ACC112 (cell line): Measurements from ENCODE around the gene HEXIM1.
"Not testable (repeated sequence)": the region's sequence is repeated elsewhere in the genome, so short reads cannot be mapped to it uniquely, and the experiment has no call there.

Experiments used
- H2AFZ ChIP-seq: fragments of 200-600 bp; sonication (generic); one replicate; pipeline ENCODE4 v1.6.0; 2017; ENCODE audit warnings: antibody characterized with exemption, low read length; ENCODE audit not compliant: unreplicated experiment
- H3K27ac ChIP-seq: fragments of 200-600 bp; sonication (generic); 2 replicates; pipeline ENCODE4 v1.5.1; 2014; ENCODE audit warnings: low read depth, mild to moderate bottlenecking, antibody characterized with exemption, low read length, moderate library complexity
- H3K27me3 ChIP-seq: fragments of 200-600 bp; sonication (generic); 2 replicates; pipeline ENCODE4 v1.6.1; 2014; ENCODE audit warnings: mild to moderate bottlenecking, antibody characterized with exemption, low read length, moderate library complexity, mixed read lengths; ENCODE audit not compliant: insufficient read depth
- H3K36me3 ChIP-seq: fragments of 200-600 bp; sonication (generic); 2 replicates; pipeline ENCODE4 v1.6.1; 2016; ENCODE audit warnings: mild to moderate bottlenecking, antibody characterized with exemption, low read length, moderate library complexity, mixed read lengths; ENCODE audit not compliant: insufficient read depth
- H3K4me1 ChIP-seq: fragments of 200-600 bp; sonication (generic); one replicate; pipeline ENCODE4 v1.6.1; 2016; ENCODE audit warnings: low read length, mixed read lengths; ENCODE audit not compliant: insufficient read depth, unreplicated experiment, control insufficient read depth
- H3K4me3 ChIP-seq: fragments of 200-600 bp; sonication (generic); 2 replicates; pipeline ENCODE4 v1.5.1; 2014; ENCODE audit warnings: mild to moderate bottlenecking, low read depth, low read length
- H3K79me2 ChIP-seq: fragments of 200-600 bp; sonication (generic); one replicate; pipeline ENCODE4 v1.6.0; 2016; ENCODE audit warnings: low read length; ENCODE audit not compliant: control insufficient read depth, unreplicated experiment, insufficient read depth

The HEXIM1 gene

DNA sequence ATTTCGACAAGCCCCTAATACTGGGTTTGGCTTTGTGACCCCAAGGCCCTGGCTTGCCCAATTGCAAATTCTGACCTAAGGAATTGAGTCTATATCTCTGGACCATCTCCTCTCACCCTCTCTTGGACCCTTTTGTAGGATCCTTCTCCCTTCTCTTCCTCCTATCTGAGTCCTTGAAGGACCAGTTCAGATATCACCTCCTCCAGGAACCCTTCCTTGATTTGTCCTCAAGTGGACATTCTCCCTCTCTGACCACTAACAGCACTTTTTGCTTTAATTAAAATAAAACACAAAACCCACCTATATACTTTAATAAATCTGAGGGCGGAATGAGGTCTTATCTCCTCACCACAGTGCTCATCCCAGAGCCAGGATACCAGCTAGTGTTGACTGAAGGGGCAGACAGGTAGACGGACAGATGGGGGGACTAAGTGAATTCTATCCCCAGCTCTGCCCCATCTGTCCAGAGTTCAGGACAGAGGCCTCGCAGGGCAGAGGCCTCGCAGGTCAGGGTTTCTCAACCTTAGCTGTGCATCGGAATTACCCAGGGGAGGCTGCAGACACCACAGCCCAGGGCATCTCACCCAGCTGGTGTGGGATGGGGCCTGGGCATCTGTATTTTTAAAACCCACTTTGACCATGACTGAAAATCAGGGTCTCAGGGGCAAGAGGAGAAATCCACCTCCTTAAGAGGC lies 25.1 kb upstream of the HEXIM1 start:
- Histone ChIP-seq H2AFZ (no peak overlapping the region), H3K79me2 (no peaks in the 10 kb centered on the region), H3K36me3 (no peaks in the 10 kb centered on the region), H3K27ac (peak overlapping the region; percentile 4; the same call in 1 of the 2 replicates), H3K27me3 (no peaks in the 10 kb centered on the region), H3K4me1 (peaks cover 31% of the 10 kb centered on the region), H3K4me3 (no peak overlapping the region)

DNA sequence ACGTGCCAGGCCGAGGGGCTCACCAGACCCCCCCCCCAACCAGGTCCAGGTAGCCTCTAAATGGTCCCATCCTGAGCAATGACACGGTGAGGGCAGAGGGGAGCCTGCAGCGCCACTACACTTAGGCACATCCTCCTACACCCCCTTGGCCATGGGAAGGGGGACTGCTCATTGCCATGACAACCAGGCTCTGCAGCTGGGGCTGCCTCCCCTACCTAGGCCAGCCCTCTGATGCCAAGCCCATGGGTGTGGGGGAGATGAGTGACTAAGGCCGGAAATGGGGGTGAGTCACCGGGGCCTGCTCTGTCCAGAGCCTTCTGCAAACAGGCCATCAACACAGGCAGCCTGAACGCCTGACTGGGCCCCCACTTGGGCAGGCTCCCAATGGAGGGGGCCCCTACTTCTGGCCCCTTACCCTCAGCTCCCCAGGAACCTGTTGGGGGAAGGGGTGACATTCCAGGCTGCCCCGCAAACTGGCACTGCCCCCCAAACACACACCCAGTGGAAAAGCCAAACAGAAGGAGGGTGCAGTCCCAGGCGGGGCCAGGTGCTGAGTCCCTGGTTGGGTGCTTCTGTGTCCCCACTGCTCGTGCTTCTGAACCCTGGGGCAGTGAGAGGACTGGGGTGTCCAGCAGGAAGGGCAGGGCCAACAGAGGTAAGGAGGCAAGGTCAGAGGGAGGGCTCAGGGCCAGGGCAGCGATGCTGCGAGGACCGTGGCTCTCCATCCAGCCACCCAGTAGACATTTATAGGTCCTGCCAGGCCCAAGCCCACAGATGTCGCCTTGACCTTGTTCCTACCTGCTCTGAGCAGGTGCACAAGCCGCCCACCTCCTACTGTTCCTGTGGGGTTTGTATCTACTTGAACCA lies 24.1 kb upstream of the HEXIM1 start:
- Histone ChIP-seq H3K27me3 (no peaks in the 10 kb centered on the region), H3K79me2 (no peaks in the 10 kb centered on the region), H2AFZ (no peak overlapping the region), H3K36me3 (no peaks in the 10 kb centered on the region), H3K27ac (peak overlapping the region; percentile 78), H3K4me1 (peaks cover 34% of the 10 kb centered on the region), H3K4me3 (peak overlapping the region; percentile 63)

DNA sequence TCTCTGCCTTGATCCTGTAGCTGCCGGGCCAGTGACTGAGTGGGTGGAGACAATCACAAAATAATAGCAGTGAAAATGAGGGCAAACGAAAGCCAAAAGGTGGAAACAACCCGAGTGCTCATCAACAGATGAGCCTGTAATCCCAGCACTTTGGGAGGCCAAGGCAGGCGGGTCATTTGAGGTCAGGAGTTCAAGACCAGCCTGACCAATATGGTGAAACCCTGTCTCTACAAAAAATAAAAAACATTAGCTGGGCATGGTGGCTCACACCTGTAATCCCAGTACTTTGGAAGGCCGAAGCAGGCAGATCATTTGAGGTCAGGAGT lies 23.5 kb upstream of the HEXIM1 start:
- peak overlapping the region; percentile 78 for H3K27ac ChIP-seq
- H3K79me2 ChIP-seq, H3K36me3 ChIP-seq, H3K27me3 ChIP-seq, H2AFZ ChIP-seq, H3K4me3 ChIP-seq: not testable (repeated sequence)
- peaks cover 34% of the 10 kb centered on the region for H3K4me1 ChIP-seq

DNA sequence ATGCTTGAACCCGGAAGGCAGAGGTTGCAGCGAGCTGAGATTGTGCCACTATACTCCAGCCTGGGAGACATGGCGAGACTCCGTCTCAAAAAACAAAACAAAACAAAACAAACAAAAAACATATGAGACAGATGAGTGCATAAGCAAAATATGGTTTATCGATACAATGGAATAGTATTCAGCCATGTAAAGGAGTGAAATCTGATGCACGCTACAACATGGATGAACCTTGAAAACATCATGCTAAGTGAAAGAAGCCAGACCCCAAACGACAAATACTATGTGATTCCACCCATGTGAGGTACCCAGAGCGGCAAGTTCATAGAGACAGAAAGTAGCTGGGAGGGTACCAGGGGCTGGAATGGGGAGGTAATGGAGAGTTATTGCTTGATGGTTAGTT lies 22.8 kb upstream of the HEXIM1 start:
- Histone ChIP-seq H2AFZ (no peak overlapping the region), H3K4me1 (peaks cover 34% of the 10 kb centered on the region), H3K79me2 (no peaks in the 10 kb centered on the region), H3K27ac (no peak overlapping the region), H3K36me3 (no peaks in the 10 kb centered on the region), H3K4me3 (no peak overlapping the region), H3K27me3 (no peaks in the 10 kb centered on the region)

DNA sequence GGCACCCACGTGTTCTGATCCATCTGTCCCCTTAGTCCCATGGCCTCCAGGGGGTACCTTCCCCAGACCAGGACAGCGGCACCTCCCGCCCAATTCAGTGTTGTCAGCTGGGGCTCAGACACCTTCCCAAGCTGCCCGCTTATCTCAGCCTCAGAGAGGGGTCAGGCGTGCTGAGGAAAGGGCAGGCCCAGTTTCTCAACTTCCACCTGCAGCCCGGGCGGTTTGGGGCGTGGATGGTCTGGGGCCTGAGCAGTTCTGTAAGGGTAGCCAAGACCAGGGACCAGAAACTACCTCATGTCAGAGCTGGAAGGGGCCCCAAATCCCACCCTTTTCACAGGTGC lies 21.1 kb upstream of the HEXIM1 start:
- H2AFZ ChIP-seq = no peak overlapping the region
- no peaks in the 10 kb centered on the region for H3K36me3 ChIP-seq
- H3K4me3 ChIP-seq = no peak overlapping the region
- peaks cover 38% of the 10 kb centered on the region for H3K4me1 ChIP-seq
- H3K79me2 ChIP-seq = no peaks in the 10 kb centered on the region
- no peak overlapping the region for H3K27ac ChIP-seq
- H3K27me3 ChIP-seq = no peaks in the 10 kb centered on the region

DNA sequence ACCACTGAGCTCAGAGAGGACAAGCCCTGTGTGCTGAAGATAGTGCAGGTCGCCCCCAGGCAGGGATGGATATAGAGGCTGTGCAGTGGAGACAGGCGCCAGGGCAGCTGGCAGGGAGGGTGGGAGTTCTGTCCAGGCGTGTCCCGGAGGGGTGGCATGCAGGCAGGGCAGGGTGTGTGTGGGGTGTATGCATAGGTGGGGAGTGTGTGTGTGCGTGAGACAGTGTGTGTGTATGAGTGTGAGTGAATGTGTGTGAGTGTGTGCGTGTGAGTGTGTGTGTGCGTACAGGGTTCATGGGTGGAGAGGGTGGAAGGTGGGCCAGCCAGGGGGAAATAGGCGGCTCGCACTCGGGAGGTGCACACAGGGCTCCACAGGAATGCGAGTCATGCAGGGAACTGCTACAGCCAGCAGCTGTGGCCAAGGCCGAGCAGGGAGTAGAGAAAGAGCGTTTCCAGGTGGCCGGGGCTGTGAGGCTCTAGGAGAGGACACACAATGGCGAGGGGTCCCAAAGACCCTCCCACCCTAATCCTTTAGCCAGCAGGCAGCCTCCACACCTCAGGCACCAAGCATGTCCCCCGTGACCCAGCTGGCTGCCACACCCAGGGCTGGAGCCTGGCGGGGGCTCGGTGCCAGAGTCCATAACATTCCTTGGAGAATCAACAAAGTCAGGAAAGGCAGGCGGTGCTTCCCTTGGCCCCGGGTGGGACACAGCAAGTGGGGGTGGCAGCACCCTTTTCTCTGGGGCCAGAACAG lies 20.6 kb upstream of the HEXIM1 start:
- H3K36me3 ChIP-seq = no peaks in the 10 kb centered on the region
- H3K4me1 ChIP-seq = peaks cover 33% of the 10 kb centered on the region
- H3K27ac ChIP-seq = no peak overlapping the region
- no peaks in the 10 kb centered on the region for H3K79me2 ChIP-seq
- no peak overlapping the region for H3K4me3 ChIP-seq
- H2AFZ ChIP-seq = no peak overlapping the region
- H3K27me3 ChIP-seq = no peaks in the 10 kb centered on the region

DNA sequence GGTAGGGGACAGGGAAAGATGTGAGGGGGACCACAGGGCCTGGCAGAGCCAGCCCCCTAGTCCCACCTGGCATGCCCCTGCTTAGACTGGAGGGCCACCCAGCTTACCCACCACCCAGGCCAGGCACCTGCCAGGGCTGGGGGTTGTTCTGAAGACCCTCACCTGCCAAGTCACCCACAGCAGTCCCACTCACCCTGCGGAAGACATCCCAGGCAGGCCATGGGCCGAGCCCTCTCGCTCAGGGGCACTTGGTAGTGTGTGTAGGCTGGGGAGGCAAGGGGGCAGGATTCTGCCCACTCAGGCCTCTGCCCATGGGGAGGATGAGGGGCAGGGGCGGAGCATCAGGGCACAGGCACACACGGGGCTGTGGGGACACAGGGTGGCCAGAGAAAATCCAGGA lies 19.9 kb upstream of the HEXIM1 start:
- Histone ChIP-seq H3K27ac (no peak overlapping the region), H2AFZ (no peak overlapping the region)

DNA sequence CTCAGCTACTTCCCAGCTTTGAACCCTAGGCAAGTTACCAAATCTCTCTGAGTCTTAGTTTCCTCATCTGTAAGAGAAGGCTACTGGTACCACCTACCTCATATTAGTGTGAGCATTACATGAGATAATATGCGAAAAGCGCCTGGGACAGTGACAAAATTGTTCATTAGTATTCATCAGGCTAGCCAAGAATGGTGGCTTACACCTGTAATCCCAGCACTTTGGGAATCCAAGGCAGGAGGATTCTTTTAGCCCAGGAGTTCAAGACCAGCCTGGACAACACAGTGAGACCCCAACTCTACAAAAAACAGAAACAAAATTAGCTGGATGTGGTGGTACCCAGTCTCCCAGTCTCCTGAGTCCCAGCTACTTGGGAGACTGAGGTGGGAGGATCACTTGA lies 19.3 kb upstream of the HEXIM1 start:
- no peaks in the 10 kb centered on the region for H3K79me2 ChIP-seq
- H3K4me3 ChIP-seq = no peak overlapping the region
- peaks cover 25% of the 10 kb centered on the region for H3K4me1 ChIP-seq
- no peak overlapping the region for H3K27ac ChIP-seq
- H2AFZ ChIP-seq = no peak overlapping the region
- no peaks in the 10 kb centered on the region for H3K27me3 ChIP-seq
- no peaks in the 10 kb centered on the region for H3K36me3 ChIP-seq

More for the DNA sequence above, 19.9 kb upstream of the HEXIM1 start:
- Histone ChIP-seq H3K27me3 (no peaks in the 10 kb centered on the region), H3K79me2 (no peaks in the 10 kb centered on the region), H3K4me1 (peaks cover 31% of the 10 kb centered on the region), H3K4me3 (no peak overlapping the region), H3K36me3 (no peaks in the 10 kb centered on the region)

DNA sequence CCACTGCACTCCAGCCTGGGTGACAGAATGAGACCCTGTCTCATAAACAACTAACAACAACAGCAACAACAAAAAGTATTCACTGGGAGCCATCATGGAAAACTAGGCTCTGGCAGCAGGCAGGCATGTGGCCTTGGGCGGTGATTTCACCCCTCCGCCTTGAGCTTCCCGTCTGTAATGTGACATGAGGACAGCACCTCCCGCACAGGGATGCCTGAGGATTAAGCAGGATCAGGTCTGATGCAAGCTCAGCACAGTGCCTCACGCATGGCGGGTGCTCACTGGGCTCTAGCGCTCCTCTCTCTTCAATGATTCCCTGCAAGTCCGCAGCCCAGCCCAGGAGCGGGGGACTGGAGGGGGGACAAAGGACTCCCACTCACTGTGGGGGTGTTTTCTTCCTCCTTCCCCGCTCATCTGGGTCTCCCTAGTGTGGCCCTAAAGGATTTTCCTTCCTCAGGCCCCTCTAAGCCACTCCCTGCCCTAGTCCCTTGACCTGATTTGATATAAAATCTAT lies 18.8 kb upstream of the HEXIM1 start:
- Histone ChIP-seq H3K79me2 (no peaks in the 10 kb centered on the region), H3K4me1 (peaks cover 20% of the 10 kb centered on the region), H3K27ac (no peak overlapping the region), H3K4me3 (no peak overlapping the region), H3K27me3 (no peaks in the 10 kb centered on the region), H2AFZ (no peak overlapping the region), H3K36me3 (no peaks in the 10 kb centered on the region)

DNA sequence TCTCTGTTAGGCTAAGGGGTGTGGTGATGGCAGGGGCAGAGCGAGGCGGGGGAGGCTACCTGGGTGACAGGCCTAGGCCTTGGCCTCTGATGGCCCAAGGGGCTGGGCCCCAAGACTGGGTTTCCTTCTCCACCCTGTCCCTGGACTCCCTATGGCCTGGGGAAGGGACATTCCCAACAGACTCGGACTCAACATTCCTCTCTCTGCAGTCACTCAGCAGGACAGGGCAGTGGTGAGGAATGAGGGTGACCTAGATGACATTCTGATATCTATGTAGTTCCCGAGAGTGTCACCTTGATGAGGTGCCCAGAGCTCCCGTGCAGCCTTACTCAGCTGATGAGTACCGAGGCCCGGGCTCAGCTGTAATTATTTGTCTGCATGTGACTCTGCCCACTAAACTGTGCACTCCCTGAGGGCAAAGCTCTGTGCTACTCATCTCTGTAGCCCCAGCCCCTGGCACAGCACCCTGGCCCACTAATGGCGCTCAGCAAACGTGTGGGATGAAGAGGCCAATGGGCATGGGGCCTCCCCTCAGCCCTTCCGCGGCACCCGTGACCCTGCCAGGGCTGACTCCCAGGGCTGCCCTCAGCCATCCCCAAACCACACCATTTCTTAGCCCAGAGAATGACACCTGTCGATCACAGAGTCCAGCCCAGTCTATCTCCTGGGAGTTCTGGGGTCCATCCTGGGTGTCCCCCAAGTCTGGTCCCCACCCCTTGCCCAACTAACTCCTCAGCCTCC lies 18.2 kb upstream of the HEXIM1 start:
- Histone ChIP-seq H3K4me1 (peaks cover 16% of the 10 kb centered on the region), H3K27ac (no peak overlapping the region), H3K36me3 (no peaks in the 10 kb centered on the region), H3K27me3 (no peaks in the 10 kb centered on the region), H3K79me2 (no peaks in the 10 kb centered on the region), H2AFZ (no peak overlapping the region), H3K4me3 (no peak overlapping the region)
